Prostate gland (tissue), 2 donors: ENCODE results near the gene CRISPLD2. TPM values are rescaled to one million over a fixed set of nuclear protein-coding genes. Genes with fewer than 3 reads are reported as not detected.

ENCODE experiments used
- DNase-seq: peaks from one replicate; pipeline ENCODE4 v3.0.0-alpha.2; 2019; ENCODE audit warnings: low spot score
- H3K27ac ChIP-seq, 2 donors: fragments of 200-600 bp; sonication (generic); 2 replicates each; pipeline ENCODE4 v1.5.1; 2017 to 2019
- H3K27me3 ChIP-seq: fragments of 200-600 bp; sonication (generic); replicated peaks from 2 replicates; pipeline ENCODE4 v1.5.1; 2019; ENCODE audit not compliant: insufficient read depth
- H3K36me3 ChIP-seq, 2 donors: fragments of 200-600 bp; sonication (generic); 1 replicate in 1 of 2; 2 replicates in 1 of 2; pipeline versions ENCODE4 v1.5.1 to v1.8.1; 2017 to 2019
- H3K4me1 ChIP-seq: fragments of 200-600 bp; sonication (generic); replicated peaks from 2 replicates; pipeline ENCODE4 v1.5.1; 2019
- H3K4me3 ChIP-seq, 2 donors: fragments of 200-600 bp; sonication (generic); 2 replicates each; pipeline ENCODE4 v1.5.1; 2017 to 2019
- H3K9me3 ChIP-seq: fragments of 200-600 bp; sonication (generic); 2 replicates; pipeline ENCODE4 v1.5.1; 2017
- POLR2A ChIP-seq: fragments of 450-650 bp; IDR thresholded peaks from one replicate; pipeline ENCODE4 v1.6.1; 2016; ENCODE audit warnings: antibody characterized with exemption, mild to moderate bottlenecking
- POLR2AphosphoS5 ChIP-seq: sonication (generic); formaldehyde crosslinking; IDR thresholded peaks from one replicate; pipeline ENCODE4 v1.6.1; 2017; ENCODE audit warnings: antibody characterized with exemption
- WGBS: methylation state at CpG from one replicate; pipeline ENCODE4 v1.1.5; 2018; 5-methylcytosine and 5-hydroxymethylcytosine counted together
- intact Hi-C: fragments of 100-400 bp; cut with DNase I; formaldehyde crosslinking; loops from one replicate; pipeline ENCODE4 v1.14.2; 2022
- total RNA-seq, 2 donors: library from RNA; depleted of rRNA; stranded (reverse); fragments of >200 nt; gene quantifications; one replicate each; pipeline ENCODE4 v1.1.0, GENCODE V29; 2016
- TF ChIP-seq, protein P1 (sequence below), 4 experiments: fragments of 200-600 bp in 2 of 4; fragments of 450-650 bp in 2 of 4; sonication (generic) in 2 of 4; IDR thresholded peaks; 1 replicate in 3 of 4; 2 replicates in 1 of 4; pipeline ENCODE4 v1.5.1; 2016 to 2019; ENCODE audit warnings: antibody characterized with exemption in 4 of 4, mild to moderate bottlenecking in 2 of 4, moderate library complexity in 2 of 4

CRISPLD2 gene
- total RNA-seq, 2 donors from 2014 or later = 186 to 226 TPM

DNA sequence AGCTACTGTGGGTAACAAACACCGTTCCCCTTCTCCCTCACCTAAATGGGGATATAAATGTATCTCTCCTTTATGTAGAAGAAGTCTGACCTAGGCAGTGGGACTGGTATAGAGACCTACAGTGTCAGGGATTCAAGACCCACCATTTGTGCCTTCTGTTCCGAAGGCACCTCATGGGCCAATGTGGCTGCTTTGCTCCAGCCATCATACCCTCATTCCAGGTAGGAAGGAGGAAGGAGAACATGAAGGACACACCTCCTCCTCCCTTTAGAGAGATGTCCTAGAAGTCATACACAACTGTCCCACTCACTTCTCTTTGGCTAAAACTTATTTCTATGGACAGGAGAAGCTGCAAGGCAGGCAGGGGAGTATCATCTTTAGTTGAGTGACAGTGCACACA lies 8.3 kb upstream of the CRISPLD2 start:
- Histone ChIP-seq H3K27me3 (no peaks in the 10 kb centered on the region), H3K27ac (no peak overlapping the region), H3K4me3 (no peak overlapping the region), H3K4me1 (no peaks in the 10 kb centered on the region), H3K9me3 (no peaks in the 10 kb centered on the region), H3K36me3 (no peaks in the 10 kb centered on the region)
- intact Hi-C loops = no loop called here
- TF ChIP-seq, protein P1, sequence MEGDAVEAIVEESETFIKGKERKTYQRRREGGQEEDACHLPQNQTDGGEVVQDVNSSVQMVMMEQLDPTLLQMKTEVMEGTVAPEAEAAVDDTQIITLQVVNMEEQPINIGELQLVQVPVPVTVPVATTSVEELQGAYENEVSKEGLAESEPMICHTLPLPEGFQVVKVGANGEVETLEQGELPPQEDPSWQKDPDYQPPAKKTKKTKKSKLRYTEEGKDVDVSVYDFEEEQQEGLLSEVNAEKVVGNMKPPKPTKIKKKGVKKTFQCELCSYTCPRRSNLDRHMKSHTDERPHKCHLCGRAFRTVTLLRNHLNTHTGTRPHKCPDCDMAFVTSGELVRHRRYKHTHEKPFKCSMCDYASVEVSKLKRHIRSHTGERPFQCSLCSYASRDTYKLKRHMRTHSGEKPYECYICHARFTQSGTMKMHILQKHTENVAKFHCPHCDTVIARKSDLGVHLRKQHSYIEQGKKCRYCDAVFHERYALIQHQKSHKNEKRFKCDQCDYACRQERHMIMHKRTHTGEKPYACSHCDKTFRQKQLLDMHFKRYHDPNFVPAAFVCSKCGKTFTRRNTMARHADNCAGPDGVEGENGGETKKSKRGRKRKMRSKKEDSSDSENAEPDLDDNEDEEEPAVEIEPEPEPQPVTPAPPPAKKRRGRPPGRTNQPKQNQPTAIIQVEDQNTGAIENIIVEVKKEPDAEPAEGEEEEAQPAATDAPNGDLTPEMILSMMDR (IDR thresholded peaks at IDR 0.05) = no peak
- TF ChIP-seq POLR2A (no peak), POLR2AphosphoS5 (no peak)
- WGBS = 100% methylated on average over 2 of the region's 2 CpGs
- DNase-seq = no peak

DNA sequence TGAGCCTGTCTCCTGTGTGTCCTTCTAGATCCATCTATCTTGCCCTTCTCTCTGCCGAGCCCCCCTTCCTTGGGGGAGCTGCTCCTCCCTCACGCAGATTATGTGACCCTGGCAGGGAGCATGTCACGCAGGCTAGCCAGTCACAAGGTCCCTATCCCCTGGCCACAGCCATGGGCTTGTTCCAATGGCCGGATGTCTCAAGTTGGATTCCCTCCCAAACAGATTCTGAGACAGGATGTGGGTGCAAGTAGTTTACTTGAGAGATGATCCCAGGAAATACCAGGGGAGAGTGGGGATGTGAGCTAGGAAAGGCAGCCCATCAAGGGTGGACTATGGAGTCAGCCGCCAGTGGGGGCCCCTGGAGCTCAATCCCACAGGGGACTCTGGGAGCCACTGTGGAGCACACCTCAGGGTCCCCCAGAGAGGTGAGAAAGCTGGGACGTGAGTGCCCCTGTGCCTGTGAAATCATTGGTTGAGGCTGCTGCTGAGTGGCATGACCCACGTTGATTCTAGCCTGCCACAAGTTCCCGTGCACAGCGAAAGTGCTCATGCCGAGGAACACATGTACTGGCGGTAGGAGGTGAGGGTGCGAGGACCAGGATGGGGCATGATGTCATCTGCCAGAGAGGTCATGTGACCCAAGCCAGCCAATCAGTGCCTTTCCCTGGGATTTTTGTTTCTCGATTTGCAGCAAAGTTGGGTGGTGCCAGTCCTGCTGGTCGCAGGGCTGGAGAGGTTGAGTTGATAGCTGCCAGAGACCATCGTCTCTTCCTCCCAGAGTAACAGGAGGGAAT lies 6.4 kb upstream of the CRISPLD2 start:
- WGBS = 79% methylated on average over 15 of the region's 15 CpGs

DNA sequence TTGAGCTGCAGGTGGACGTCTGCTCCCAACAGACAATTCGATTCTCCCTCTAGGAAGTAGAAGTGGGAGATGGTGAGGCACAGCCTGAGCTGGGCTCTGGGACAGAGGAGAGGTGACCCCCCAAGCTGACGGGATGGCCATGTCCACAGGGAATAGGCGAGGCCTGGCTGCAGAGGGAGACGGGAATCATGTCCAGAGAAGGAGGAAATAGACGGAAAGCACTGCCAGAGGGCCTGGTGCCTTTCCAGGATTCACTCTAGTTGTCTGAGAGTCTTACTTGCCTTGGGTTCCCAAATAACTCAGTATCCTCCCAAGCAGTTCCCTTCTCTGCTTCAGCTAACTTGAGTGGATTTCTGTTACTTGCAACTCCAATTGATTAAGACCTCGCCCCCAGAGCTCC lies 4.3 kb upstream of the CRISPLD2 start:
- WGBS = 74% methylated on average over 7 of the region's 7 CpGs
- H3K27ac ChIP-seq = no peak overlapping the region

More for the DNA sequence above, 6.4 kb upstream of the CRISPLD2 start:
- H3K4me1 ChIP-seq = no peaks in the 10 kb centered on the region
- no peaks in the 10 kb centered on the region for H3K27me3 ChIP-seq
- H3K36me3 ChIP-seq = no peaks in the 10 kb centered on the region
- TF ChIP-seq, protein P1 (IDR thresholded peaks at IDR 0.05) = no peak
- TF ChIP-seq POLR2A = no peak
- TF ChIP-seq POLR2AphosphoS5 = no peak
- no peak overlapping the region for H3K27ac ChIP-seq
- no peak for DNase-seq
- H3K9me3 ChIP-seq = no peaks in the 10 kb centered on the region
- intact Hi-C loops = no loop called here
- no peak overlapping the region for H3K4me3 ChIP-seq

DNA sequence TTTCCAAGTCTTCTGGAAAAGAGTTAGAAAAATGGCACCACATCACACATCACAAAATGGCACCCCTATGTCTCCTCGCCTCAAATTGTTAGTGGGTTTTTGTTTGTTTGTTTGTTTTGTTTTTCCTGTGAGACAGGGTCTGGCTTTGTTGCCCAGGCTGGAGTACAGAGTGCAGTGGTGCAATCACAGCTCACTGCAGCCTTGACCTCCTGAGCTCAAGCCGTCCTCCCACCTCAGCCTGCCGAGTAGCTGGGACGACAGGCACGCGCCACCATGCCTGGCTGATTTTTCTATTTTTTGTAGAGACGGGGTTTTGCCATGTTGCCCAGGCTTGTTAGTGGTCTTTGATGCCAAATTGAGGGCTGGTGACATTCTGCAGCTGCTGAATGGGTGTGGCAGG lies 3.8 kb upstream of the CRISPLD2 start:
- Histone ChIP-seq H3K4me1 (peaks cover 3% of the 10 kb centered on the region), H3K27me3 (no peaks in the 10 kb centered on the region), H3K36me3 (no peaks in the 10 kb centered on the region), H3K9me3 (no peaks in the 10 kb centered on the region), H3K27ac (no peak overlapping the region), H3K4me3 (no peak overlapping the region)
- WGBS = 68% methylated on average over 7 of the region's 7 CpGs
- DNase-seq = no peak
- TF ChIP-seq, protein P1 (IDR thresholded peaks at IDR 0.05) = no peak
- TF ChIP-seq POLR2A = no peak
- intact Hi-C loops = loop anchor here (5.0 kb wide), 1 partner anchor 59 kb away; no protein-coding TSS in a partner anchor

More for the DNA sequence above, 4.3 kb upstream of the CRISPLD2 start:
- DNase-seq = no peak
- intact Hi-C loops = loop anchor here (5.0 kb wide), 1 partner anchor 58 kb away; no protein-coding TSS in a partner anchor
- TF ChIP-seq POLR2A (no peak), POLR2AphosphoS5 (no peak)
- TF ChIP-seq, protein P1 (IDR thresholded peaks at IDR 0.05) = no peak
- Histone ChIP-seq H3K4me3 (no peak overlapping the region), H3K27me3 (no peaks in the 10 kb centered on the region), H3K4me1 (peaks cover 3% of the 10 kb centered on the region), H3K36me3 (no peaks in the 10 kb centered on the region), H3K9me3 (no peaks in the 10 kb centered on the region)

DNA sequence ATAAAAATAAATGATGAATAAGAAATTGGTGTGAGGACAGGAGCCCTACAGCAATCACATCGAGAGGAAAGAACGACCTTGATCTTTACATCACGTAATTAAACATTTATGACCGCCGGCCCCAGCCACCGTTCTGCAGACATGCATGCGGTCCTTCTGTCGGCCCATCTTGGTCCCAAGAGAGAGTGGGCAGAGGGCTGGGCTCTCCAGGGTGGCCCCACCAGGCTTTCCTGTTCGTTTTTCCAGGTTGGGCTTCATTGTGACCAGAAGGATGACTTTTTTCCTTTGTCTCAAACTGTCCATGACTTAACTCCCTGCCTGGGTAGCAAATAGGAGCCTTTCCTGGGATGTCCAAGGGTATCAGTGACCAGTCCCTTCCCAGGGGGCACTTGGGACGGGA lies 3.3 kb upstream of the CRISPLD2 start:
- TF ChIP-seq POLR2AphosphoS5 (no peak), POLR2A (no peak)
- TF ChIP-seq, protein P1 (IDR thresholded peaks at IDR 0.05) = no peak
- H3K27ac ChIP-seq = no peak overlapping the region
- intact Hi-C loops = loop anchor here (5.0 kb wide), 1 partner anchor 59 kb away; no protein-coding TSS in a partner anchor
- H3K36me3 ChIP-seq = no peaks in the 10 kb centered on the region
- H3K27me3 ChIP-seq = no peaks in the 10 kb centered on the region
- H3K9me3 ChIP-seq = no peaks in the 10 kb centered on the region
- H3K4me1 ChIP-seq = peaks cover 3% of the 10 kb centered on the region
- no peak overlapping the region for H3K4me3 ChIP-seq
- WGBS = 64% methylated on average over 10 of the region's 10 CpGs
- DNase-seq = no peak
